SKM-1 treated with dmso at 0.1 percent for 144 hours (cell line): Measurements from ENCODE around the gene FKBP8.

Experiments used
- DNase-seq: peaks from one replicate; lab custom pipeline; 2025; ENCODE audit not compliant: unreplicated experiment; lab: John Stamatoyannopoulos, UW

The FKBP8 gene

DNA sequence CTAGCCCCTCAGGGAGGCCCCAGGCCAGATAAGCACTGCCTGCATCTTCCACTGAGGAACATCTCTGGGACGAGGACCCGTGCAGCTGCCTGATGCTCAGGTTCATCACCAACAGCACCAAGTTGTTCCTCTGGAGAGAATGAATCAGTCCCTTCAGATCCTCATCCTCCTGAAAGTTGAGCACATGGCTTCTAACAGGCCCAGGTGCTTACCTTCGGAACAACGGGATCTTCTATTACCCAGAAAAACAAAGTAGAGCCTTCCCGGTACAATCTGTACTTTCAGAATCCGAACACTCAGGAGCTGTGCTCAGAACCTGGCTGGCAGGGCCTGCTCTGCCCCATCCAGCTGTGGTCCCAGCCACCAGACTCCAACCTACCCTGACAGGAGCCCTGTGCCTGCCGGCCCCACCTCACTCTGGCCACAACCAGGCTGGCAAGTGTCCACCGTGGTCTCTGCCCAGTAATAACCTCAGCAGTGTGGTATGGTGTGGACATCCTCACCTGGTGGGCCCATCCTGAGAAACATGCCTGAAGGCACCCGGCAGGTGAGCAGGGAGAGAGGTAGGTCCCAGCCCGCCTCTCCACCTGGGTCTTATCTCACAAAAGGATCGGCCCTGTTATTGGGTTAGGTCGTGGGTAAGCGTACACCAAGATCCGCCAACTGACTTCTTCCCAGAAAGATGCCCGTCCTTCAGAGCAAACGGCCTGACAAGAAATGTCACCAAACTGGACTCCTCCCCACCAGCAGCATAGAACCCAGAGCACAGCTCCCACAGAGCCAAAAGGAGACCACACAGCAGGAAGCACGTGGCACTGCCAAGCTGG, 55.6 kb downstream of the FKBP8 start:
- DNase-seq = no peak

- no peak for DNase-seq
These were observed 56.6 kb downstream of the FKBP8 start for GRCh38 chr19:18486746-18487145.

DNA sequence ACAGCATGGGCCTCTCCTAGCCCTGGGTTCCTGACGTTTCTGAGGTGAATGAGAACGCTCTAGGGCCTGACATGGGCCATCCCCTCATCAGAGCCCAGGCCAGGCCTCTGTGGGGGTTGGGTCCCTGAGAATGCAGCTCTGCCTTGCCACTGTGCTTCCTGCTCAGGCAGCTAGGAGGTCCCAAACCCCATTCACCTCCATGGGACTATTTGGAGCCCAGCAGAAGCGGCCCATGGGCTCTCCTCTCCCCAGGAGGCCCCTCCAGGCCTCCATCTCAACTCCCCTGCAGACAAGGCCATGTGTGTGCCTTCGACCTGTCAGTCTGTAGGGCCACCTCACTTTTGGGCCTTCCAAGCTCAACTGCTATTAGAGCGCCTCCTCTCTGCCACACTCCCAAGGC, 58.4 kb downstream of the FKBP8 start:
- no peak for DNase-seq

DNA sequence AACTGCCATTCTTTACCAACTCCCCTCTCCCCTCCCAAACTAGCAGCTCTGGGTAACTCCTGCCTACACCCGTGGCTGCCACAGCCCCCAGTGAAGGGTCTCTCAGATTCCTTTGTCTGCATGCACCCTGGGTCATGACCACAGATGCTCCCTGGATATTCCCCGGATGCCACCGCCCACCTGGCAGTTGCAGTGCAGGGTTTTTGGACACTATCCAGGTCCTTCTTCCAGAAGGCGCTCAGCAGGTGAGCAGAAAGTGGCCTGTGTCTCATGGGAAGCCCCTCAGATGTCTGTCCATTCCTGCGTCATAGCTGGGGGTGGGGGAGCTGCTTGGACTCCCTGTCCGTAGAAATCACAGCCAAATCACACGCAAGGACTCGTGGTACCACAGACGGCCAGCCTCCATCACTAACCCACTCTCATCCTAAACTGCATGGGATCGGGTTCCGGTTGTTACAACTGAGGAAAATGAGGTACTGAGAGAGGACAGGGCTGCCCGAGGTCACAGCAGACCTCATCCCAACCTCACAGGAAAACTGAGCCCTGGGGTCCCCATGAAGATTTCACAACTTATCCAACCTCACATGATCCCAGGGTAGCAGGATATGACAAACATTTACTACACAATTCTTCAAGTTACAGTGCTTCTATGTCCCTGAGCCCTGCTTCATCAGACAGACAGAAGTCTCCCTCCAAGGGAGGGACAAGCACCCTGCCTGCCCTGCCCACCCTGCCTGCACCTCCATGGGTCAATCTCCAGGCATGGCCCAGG, 60.1 kb downstream of the FKBP8 start:
- DNase-seq = no peak
